Measurements from ENCODE around the gene PSMD12.
"Not testable (repeated sequence)": the region's sequence is repeated elsewhere in the genome, so short reads cannot be mapped to it uniquely, and the experiment has no call there.

Gene PSMD12

DNA sequence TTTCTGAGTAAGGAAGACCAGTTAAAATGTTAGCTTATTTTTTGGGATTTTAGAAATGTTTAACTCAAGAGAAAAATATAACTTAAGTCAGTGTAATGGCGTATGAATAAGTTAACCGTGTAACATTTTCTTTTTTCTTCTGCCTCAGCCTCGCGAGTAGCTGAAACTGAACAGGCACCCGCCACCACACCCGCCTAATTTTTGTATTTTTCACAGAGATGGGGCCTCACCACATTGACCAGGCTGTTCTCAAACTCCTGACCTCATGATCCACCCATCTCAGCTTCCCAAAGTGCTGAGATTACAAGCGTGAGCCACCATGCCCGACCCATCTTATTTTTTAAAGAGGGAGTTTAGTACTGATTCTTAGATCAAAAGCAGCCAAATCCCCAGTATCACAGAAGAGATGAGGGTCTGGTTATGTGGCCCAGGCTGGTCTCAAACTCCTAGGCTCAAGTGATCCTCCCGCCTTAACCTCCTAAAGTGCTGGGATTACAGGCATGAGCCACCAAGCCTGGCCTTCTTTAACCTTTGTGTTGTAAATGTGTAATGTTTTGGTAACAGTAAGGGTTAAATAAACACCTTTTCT is 27.5 kb upstream of the PSMD12 start:
- H3K36me3 Mint-ChIP-seq (ENCODE audit: low read depth), result peaks cover 27% of the 10 kb centered on the region
- H3K4me1 Mint-ChIP-seq (ENCODE audit: low read depth), result peaks cover 83% of the 10 kb centered on the region
- no peak overlapping the region for H3K4me3 Mint-ChIP-seq

DNA sequence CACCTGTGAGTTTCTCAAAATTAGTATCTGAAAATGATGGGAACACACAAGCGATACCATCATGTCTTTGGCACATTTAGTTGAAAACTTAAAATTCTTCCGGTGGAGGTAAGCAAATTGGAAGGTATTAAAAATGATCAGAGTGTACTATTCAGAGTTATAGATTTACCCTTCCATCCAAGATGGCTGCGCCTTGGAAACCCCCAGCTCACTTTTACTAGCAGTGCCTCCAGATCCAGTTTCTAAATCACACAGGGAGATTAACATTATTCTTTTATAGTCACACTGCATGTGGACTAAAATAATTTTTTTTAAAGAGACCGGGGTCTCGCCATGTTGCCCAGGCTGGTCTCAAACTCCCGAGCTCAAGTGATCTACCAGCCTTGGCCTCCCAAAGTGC is 25.7 kb upstream of the PSMD12 start:
- H3K4me3 Mint-ChIP-seq, result peak overlapping the region; percentile 67

More for the DNA sequence above, 27.5 kb upstream of the PSMD12 start:
- H3K9me3 Mint-ChIP-seq, result no peaks in the 10 kb centered on the region
- H3K27ac Mint-ChIP-seq, result peak overlapping the region; percentile 90
- H3K27me3 Mint-ChIP-seq, result no peaks in the 10 kb centered on the region

GRCh38 chr17:67390646-67391361 is 24.4 kb upstream of the PSMD12 start:
- peaks cover 91% of the 10 kb centered on the region for H3K4me1 Mint-ChIP-seq (ENCODE audit: low read depth)

More for the DNA sequence above, 25.7 kb upstream of the PSMD12 start:
- H3K9me3 Mint-ChIP-seq, result no peaks in the 10 kb centered on the region
- peak overlapping the region; percentile 90 for H3K27ac Mint-ChIP-seq
- H3K27me3 Mint-ChIP-seq, result no peaks in the 10 kb centered on the region
- peaks cover 14% of the 10 kb centered on the region for H3K36me3 Mint-ChIP-seq (ENCODE audit: low read depth)
- peaks cover 83% of the 10 kb centered on the region for H3K4me1 Mint-ChIP-seq (ENCODE audit: low read depth)

GRCh38 chr17:67390006-67390645 is 23.7 kb upstream of the PSMD12 start:
- Mint-ChIP-seq H3K4me1 (ENCODE audit: low read depth) (peaks cover 89% of the 10 kb centered on the region), H3K27me3 (no peaks in the 10 kb centered on the region), H3K4me3 (peak overlapping the region; percentile 79), H3K27ac (peak overlapping the region; percentile 95), H3K9me3 (no peaks in the 10 kb centered on the region), H3K36me3 (ENCODE audit: low read depth) (peaks cover 13% of the 10 kb centered on the region)

More at GRCh38 chr17:67390646-67391361, 24.4 kb upstream of the PSMD12 start:
- no peaks in the 10 kb centered on the region for H3K27me3 Mint-ChIP-seq
- no peaks in the 10 kb centered on the region for H3K9me3 Mint-ChIP-seq
- peaks cover 13% of the 10 kb centered on the region for H3K36me3 Mint-ChIP-seq (ENCODE audit: low read depth)
- H3K27ac Mint-ChIP-seq, result peak overlapping the region; percentile 95
- H3K4me3 Mint-ChIP-seq, result peak overlapping the region; percentile 79

- Mint-ChIP-seq H3K4me3 (no peak overlapping the region), H3K27ac (peak overlapping the region; percentile 61), H3K36me3 (ENCODE audit: low read depth) (peaks cover 10% of the 10 kb centered on the region), H3K9me3 (no peaks in the 10 kb centered on the region), H3K4me1 (ENCODE audit: low read depth) (peaks cover 82% of the 10 kb centered on the region), H3K27me3 (no peaks in the 10 kb centered on the region)
Observed at GRCh38 chr17:67388986-67389385, 22.6 kb upstream of the PSMD12 start.

DNA sequence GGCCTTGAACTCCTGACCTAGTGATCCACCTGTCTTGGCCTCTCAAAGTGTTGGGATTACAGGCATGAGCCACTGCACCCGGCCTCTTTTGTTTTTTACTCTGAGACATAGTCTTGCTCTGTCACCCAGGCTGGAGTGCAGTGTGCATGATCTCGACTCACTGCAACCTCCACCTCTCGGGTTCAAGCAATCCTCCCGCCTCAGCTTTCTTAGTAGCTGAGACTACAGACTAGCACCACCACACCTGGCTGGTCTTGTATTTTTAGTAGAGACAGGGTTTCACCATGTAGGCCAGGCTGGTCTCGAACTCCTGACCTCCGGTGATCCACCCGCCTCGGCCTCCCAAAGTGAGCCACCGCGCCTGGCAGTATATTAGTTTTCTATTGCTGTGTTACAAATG is 22.2 kb upstream of the PSMD12 start:
- H3K9me3 Mint-ChIP-seq; H3K4me3 Mint-ChIP-seq; H3K36me3 Mint-ChIP-seq (ENCODE audit: low read depth); H3K27me3 Mint-ChIP-seq: not testable (repeated sequence)
- peaks cover 82% of the 10 kb centered on the region for H3K4me1 Mint-ChIP-seq (ENCODE audit: low read depth)
- peak overlapping the region; percentile 61 for H3K27ac Mint-ChIP-seq

GRCh38 chr17:67386965-67387551 is 20.7 kb upstream of the PSMD12 start:
- Mint-ChIP-seq H3K36me3 (ENCODE audit: low read depth) (peaks cover 5% of the 10 kb centered on the region), H3K9me3 (no peaks in the 10 kb centered on the region), H3K27ac (peak overlapping the region; percentile 50), H3K4me3 (no peak overlapping the region), H3K27me3 (no peaks in the 10 kb centered on the region), H3K4me1 (ENCODE audit: low read depth) (peaks cover 81% of the 10 kb centered on the region)

GRCh38 chr17:67385122-67385988 is 19.0 kb upstream of the PSMD12 start:
- Mint-ChIP-seq H3K27ac (peak overlapping the region; percentile 13), H3K4me1 (ENCODE audit: low read depth) (peaks cover 76% of the 10 kb centered on the region), H3K9me3 (no peaks in the 10 kb centered on the region), H3K36me3 (ENCODE audit: low read depth) (peaks cover 12% of the 10 kb centered on the region), H3K27me3 (no peaks in the 10 kb centered on the region), H3K4me3 (no peak overlapping the region)

GRCh38 chr17:67381929-67382257 is 15.5 kb upstream of the PSMD12 start:
- Mint-ChIP-seq H3K4me1 (ENCODE audit: low read depth) (peaks cover 58% of the 10 kb centered on the region), H3K36me3 (ENCODE audit: low read depth) (peaks cover 23% of the 10 kb centered on the region), H3K27ac (peak overlapping the region; percentile 63), H3K9me3 (no peaks in the 10 kb centered on the region), H3K4me3 (peak overlapping the region; percentile 47), H3K27me3 (no peaks in the 10 kb centered on the region)

DNA sequence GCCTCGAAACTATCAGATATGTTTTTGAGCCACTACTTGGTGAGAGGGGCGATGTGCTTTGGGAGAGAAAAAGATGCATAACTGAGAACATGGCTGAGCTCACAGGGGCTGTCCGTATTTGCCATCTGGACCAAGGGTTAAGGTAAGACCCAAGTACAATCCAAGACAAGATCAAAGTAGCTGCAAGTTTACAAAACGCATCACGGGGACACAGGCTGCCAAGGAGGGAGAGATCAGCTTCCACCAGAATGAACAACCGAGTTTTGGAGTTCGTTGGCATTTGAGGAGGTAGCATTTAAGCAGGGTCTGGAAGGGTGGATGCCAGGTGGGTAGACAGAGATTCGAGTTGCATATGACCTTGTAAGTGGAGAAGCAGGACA is 12.9 kb upstream of the PSMD12 start:
- H3K36me3 Mint-ChIP-seq (ENCODE audit: low read depth), result peaks cover 23% of the 10 kb centered on the region
- H3K9me3 Mint-ChIP-seq, result no peaks in the 10 kb centered on the region
- no peaks in the 10 kb centered on the region for H3K27me3 Mint-ChIP-seq
- peak overlapping the region; percentile 82 for H3K4me3 Mint-ChIP-seq
- peaks cover 68% of the 10 kb centered on the region for H3K4me1 Mint-ChIP-seq (ENCODE audit: low read depth)
- peak overlapping the region; percentile 88 for H3K27ac Mint-ChIP-seq

GRCh38 chr17:67378454-67379250 is 12.3 kb upstream of the PSMD12 start:
- no peaks in the 10 kb centered on the region for H3K27me3 Mint-ChIP-seq
- peaks cover 23% of the 10 kb centered on the region for H3K36me3 Mint-ChIP-seq (ENCODE audit: low read depth)
- peak overlapping the region; percentile 82 for H3K4me3 Mint-ChIP-seq
- H3K27ac Mint-ChIP-seq, result peak overlapping the region; percentile 88
- H3K4me1 Mint-ChIP-seq (ENCODE audit: low read depth), result peaks cover 63% of the 10 kb centered on the region
- no peaks in the 10 kb centered on the region for H3K9me3 Mint-ChIP-seq

GRCh38 chr17:67377488-67378453 is 11.4 kb upstream of the PSMD12 start:
- H3K27me3 Mint-ChIP-seq, result no peaks in the 10 kb centered on the region
- H3K36me3 Mint-ChIP-seq (ENCODE audit: low read depth), result peaks cover 23% of the 10 kb centered on the region
- H3K27ac Mint-ChIP-seq, result peak overlapping the region; percentile 76
- H3K9me3 Mint-ChIP-seq, result no peaks in the 10 kb centered on the region
- H3K4me3 Mint-ChIP-seq, result peak overlapping the region; percentile 86
- H3K4me1 Mint-ChIP-seq (ENCODE audit: low read depth), result peaks cover 57% of the 10 kb centered on the region
